Trophoblast cell (in vitro differentiated cells and primary cell): ENCODE measurements around the gene WDR75.

ENCODE experiments used
- DNase-seq, 2 donors: peaks; one replicate each; pipeline ENCODE4 v3.0.0-alpha.2; 2016
- H2AFZ ChIP-seq: 2 replicates; pipeline ENCODE4 v1.6.1; 2013; ENCODE audit warnings: low read length, moderate library complexity, mild to moderate bottlenecking; ENCODE audit not compliant: insufficient read depth, poor library complexity
- H2AK5ac ChIP-seq: 2 replicates; pipeline ENCODE4 v1.6.1; 2013; ENCODE audit warnings: mild to moderate bottlenecking, low read length
- H2BK120ac ChIP-seq: 2 replicates; pipeline ENCODE4 v1.6.1; 2013; ENCODE audit warnings: low read length, mild to moderate bottlenecking, moderate library complexity; ENCODE audit not compliant: insufficient read depth, poor library complexity
- H2BK12ac ChIP-seq: 2 replicates; pipeline ENCODE4 v1.6.1; 2013; ENCODE audit warnings: mild to moderate bottlenecking, low read length, moderate library complexity
- H2BK5ac ChIP-seq: 2 replicates; pipeline ENCODE4 v1.6.1; 2013; ENCODE audit warnings: low read length, low read depth, moderate library complexity, mild to moderate bottlenecking; ENCODE audit not compliant: poor library complexity
- H3K14ac ChIP-seq: 2 replicates; pipeline ENCODE4 v1.6.1; 2013; ENCODE audit warnings: mild to moderate bottlenecking, low read length
- H3K18ac ChIP-seq: 2 replicates; pipeline ENCODE4 v1.6.1; 2013; ENCODE audit warnings: mild to moderate bottlenecking, low read length
- H3K23ac ChIP-seq: 2 replicates; pipeline ENCODE4 v1.6.1; 2013; ENCODE audit warnings: low read length
- H3K27ac ChIP-seq: 2 replicates; pipeline ENCODE4 v1.5.1; 2013; ENCODE audit warnings: low read depth, mild to moderate bottlenecking, inconsistent platforms, low read length, moderate library complexity
- H3K27me3 ChIP-seq: 2 replicates; pipeline ENCODE4 v1.6.1; 2013; ENCODE audit warnings: inconsistent platforms, mild to moderate bottlenecking, low read length, moderate library complexity; ENCODE audit not compliant: insufficient read depth
- H3K36me3 ChIP-seq, 2 experiments: 1 replicate in 1 of 2; 2 replicates in 1 of 2; pipeline ENCODE4 v1.6.1; 2013; ENCODE audit warnings: low read length in 2 of 2, mild to moderate bottlenecking in 2 of 2, moderate library complexity in 1 of 2; ENCODE audit not compliant: insufficient read depth in 2 of 2, control insufficient read depth in 1 of 2
- H3K4ac ChIP-seq: 2 replicates; pipeline ENCODE4 v1.6.1; 2013; ENCODE audit warnings: low read depth, mild to moderate bottlenecking, low read length, moderate library complexity
- H3K4me1 ChIP-seq, 2 experiments: 1 replicate in 1 of 2; 2 replicates in 1 of 2; pipeline ENCODE4 v1.6.1; 2013; ENCODE audit warnings: low read length in 2 of 2, mild to moderate bottlenecking in 2 of 2, moderate library complexity in 1 of 2; ENCODE audit not compliant: insufficient read depth in 2 of 2, control insufficient read depth in 1 of 2
- H3K4me2 ChIP-seq: 2 replicates; pipeline ENCODE4 v1.6.1; 2013; ENCODE audit warnings: inconsistent platforms, mild to moderate bottlenecking, low read length, moderate library complexity
- H3K4me3 ChIP-seq: 2 replicates; pipeline ENCODE4 v1.5.1; 2013; ENCODE audit warnings: mild to moderate bottlenecking, low read depth, low read length, inconsistent platforms
- H3K79me1 ChIP-seq: one replicate; pipeline ENCODE4 v1.6.1; 2013; ENCODE audit warnings: low read length
- H3K79me2 ChIP-seq: 2 replicates; pipeline ENCODE4 v1.6.1; 2013; ENCODE audit warnings: low read length, mild to moderate bottlenecking; ENCODE audit not compliant: control insufficient read depth, insufficient read depth, poor library complexity
- H3K9ac ChIP-seq: 2 replicates; pipeline ENCODE4 v1.6.1; 2013; ENCODE audit warnings: mild to moderate bottlenecking, low read length
- H3K9me3 ChIP-seq: 2 replicates; pipeline ENCODE4 v1.6.1; 2013; ENCODE audit warnings: low read depth, mild to moderate bottlenecking, control low read depth, inconsistent platforms, low read length; ENCODE audit not compliant: insufficient read depth
- H4K12ac ChIP-seq: 2 replicates; pipeline ENCODE4 v1.6.1; 2013; ENCODE audit warnings: low read depth, mild to moderate bottlenecking, low read length, moderate library complexity
- H4K8ac ChIP-seq: 2 replicates; pipeline ENCODE4 v1.6.1; 2013; ENCODE audit warnings: low read depth, mild to moderate bottlenecking, low read length, moderate library complexity
- H4K91ac ChIP-seq: one replicate; pipeline ENCODE4 v1.6.1; 2013; ENCODE audit warnings: low read depth, mild to moderate bottlenecking, low read length, moderate library complexity
- WGBS: extraction: QIAGEN DNeasy Blood & Tissue Kit; methylation state at CpG from one replicate; pipeline ENCODE4 v1.1.7; 2013; ENCODE audit warnings: missing lambda C conversion rate; ENCODE audit not compliant: insufficient read length, insufficient coverage; ENCODE audit errors: extremely low coverage; 5-methylcytosine and 5-hydroxymethylcytosine counted together

WDR75 gene

DNA sequence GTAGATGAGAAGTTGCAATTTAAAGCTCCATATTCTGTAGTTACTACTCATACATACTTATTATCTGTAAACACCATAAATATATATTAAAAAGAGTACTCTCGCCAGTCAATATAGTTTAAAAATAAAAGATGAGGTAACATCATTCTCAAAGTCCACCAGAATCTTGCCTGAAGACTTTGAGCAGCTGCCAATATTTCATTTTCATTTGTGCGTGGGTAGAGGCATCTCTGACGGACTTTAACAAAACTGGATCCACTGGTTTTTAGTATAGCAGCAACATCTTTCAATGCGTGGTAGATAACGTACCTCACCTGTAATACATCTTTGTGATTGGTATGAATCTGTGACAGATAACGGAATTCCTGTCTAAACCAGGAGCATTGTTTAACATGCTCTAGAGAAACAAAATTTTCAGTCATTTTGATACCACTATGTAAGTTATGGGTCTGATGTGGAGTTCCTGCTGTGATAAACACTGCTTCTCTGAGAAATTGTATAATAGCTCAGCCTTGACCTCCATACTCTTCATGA lies 45.0 kb downstream of the WDR75 start:
- Histone ChIP-seq H3K18ac (no peak overlapping the region), H4K91ac (no peak overlapping the region)
- no CpG with 5 or more reads among the region's 6 CpGs for WGBS

DNA sequence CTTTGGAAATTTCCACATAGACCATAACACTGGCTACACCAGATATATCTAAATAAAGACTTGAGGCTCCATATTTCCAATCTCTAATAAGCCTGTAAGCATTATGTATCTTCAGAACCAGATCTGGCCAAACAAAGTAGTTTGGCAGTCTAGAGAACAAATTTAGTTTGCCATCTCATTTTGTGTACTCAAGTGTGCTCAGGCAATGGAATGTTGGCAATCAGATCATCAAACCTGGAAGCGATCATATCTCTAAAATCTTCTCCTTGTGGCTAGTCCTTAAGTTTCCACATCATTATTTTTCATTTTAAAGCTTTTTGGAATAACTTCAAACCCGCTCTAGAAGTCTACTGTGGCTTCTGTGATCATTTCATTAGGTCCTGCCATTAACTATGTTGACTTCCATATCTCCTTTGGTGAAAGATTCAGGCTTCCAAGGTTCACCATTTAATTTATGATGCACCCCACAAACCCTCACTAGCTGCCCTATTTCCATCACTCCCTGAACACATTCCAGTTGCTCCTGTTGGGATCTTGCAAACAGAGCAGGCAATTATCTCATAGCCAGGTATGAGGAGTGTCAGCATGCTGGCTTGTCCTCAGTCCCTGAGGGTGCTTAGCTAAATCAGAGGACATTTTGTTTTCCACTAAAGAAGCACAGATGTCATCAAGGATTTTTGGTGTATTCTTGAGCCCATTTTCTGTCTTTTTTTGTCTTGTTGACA lies 46.2 kb downstream of the WDR75 start:
- Histone ChIP-seq H2AFZ (no peak overlapping the region), H3K4me3 (no peak overlapping the region), H4K91ac (no peak overlapping the region), H3K36me3 (no peaks in the 10 kb centered on the region), H3K4me2 (no peak overlapping the region), H2BK120ac (no peak overlapping the region), H3K9me3 (no peaks in the 10 kb centered on the region), H2BK12ac (no peak overlapping the region), H2AK5ac (no peak overlapping the region), H3K4me1 (peaks cover 11 to 16% of the 10 kb centered on the region in 2 experiments), H2BK5ac (no peak overlapping the region), H3K9ac (no peak overlapping the region), H4K12ac (no peak overlapping the region), H3K79me1 (peaks cover 5% of the 10 kb centered on the region), H3K14ac (no peak overlapping the region), H3K23ac (no peak overlapping the region), H3K27me3 (no peaks in the 10 kb centered on the region), H3K18ac (no peak overlapping the region), H4K8ac (peak overlapping the region; percentile 56), H3K79me2 (no peaks in the 10 kb centered on the region), H3K27ac (peak overlapping the region; percentile 43), H3K4ac (no peak overlapping the region)
- DNase-seq = peak; percentile 54 to 85
- WGBS = no CpG with 5 or more reads among the region's 2 CpGs

More for the DNA sequence above, 45.0 kb downstream of the WDR75 start:
- Histone ChIP-seq H3K4ac (no peak overlapping the region), H4K12ac (no peak overlapping the region), H3K4me1 (peaks cover 11 to 16% of the 10 kb centered on the region in 2 experiments), H2BK120ac (no peak overlapping the region), H3K27me3 (no peaks in the 10 kb centered on the region), H3K79me1 (peaks cover 9% of the 10 kb centered on the region), H4K8ac (no peak overlapping the region), H3K4me3 (no peak overlapping the region), H3K36me3 (no peaks in the 10 kb centered on the region), H3K79me2 (no peaks in the 10 kb centered on the region), H2AFZ (no peak overlapping the region), H3K9ac (no peak overlapping the region), H2AK5ac (no peak overlapping the region), H2BK5ac (no peak overlapping the region), H2BK12ac (no peak overlapping the region), H3K14ac (no peak overlapping the region), H3K9me3 (no peaks in the 10 kb centered on the region), H3K4me2 (no peak overlapping the region), H3K27ac (no peak overlapping the region), H3K23ac (no peak overlapping the region)
- DNase-seq = peak; percentile 56 to 95

DNA sequence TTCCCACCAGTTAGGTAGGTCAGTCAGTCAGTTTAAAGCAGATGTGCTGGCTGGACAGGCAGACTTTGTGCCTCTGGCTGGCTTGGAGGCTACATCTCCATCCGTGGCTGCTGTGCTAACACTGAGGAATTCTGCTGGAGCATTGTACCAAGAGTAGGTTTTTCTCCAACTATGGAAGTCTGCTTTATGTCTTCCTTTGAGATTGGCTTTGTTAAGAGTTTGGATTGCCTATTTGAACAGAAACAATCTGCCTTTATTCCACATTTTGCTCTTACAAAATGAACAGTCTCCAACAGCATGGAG lies 46.7 kb downstream of the WDR75 start:
- Histone ChIP-seq H2AK5ac (no peak overlapping the region), H3K4me1 (peaks cover 11 to 16% of the 10 kb centered on the region in 2 experiments), H2BK120ac (no peak overlapping the region), H3K23ac (no peak overlapping the region), H4K12ac (no peak overlapping the region), H3K9me3 (no peaks in the 10 kb centered on the region), H3K4me3 (no peak overlapping the region), H3K36me3 (no peaks in the 10 kb centered on the region), H3K18ac (no peak overlapping the region), H2BK5ac (no peak overlapping the region), H3K27me3 (no peaks in the 10 kb centered on the region), H3K4me2 (no peak overlapping the region), H4K91ac (no peak overlapping the region), H3K27ac (peak overlapping the region; percentile 43), H3K4ac (no peak overlapping the region), H3K9ac (no peak overlapping the region), H2AFZ (no peak overlapping the region), H3K14ac (no peak overlapping the region), H2BK12ac (no peak overlapping the region), H3K79me2 (no peaks in the 10 kb centered on the region), H4K8ac (peak overlapping the region; percentile 56), H3K79me1 (peaks cover 5% of the 10 kb centered on the region)
- no peak for DNase-seq
- no CpG with 5 or more reads among the region's 1 CpG for WGBS

DNA sequence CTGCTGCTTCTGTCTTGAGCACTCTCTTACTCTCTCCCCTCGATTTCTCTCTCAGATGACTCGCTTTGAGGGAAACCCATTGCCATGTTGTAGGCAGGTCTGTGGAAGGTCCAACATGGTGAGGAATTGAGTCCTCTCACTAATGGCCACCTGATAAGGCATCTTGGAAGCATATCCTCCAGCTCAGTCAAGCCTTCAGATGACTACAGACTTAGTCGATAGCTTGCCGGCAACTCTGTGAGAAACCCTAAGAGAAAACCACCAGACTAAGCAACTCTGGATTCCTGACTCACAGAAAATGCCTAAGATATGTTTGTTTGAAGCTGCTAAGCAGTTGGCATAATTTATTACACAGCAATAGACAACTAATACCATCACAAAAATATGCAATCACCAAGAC lies 51.2 kb downstream of the WDR75 start:
- Histone ChIP-seq H2AFZ (no peak overlapping the region), H4K8ac (no peak overlapping the region), H2BK120ac (no peak overlapping the region), H2BK5ac (no peak overlapping the region), H4K12ac (no peak overlapping the region), H3K18ac (no peak overlapping the region), H4K91ac (no peak overlapping the region), H3K4me2 (no peak overlapping the region), H3K36me3 (no peaks in the 10 kb centered on the region), H2BK12ac (no peak overlapping the region), H3K23ac (no peak overlapping the region), H3K27me3 (no peaks in the 10 kb centered on the region), H3K9me3 (no peaks in the 10 kb centered on the region), H3K27ac (no peak overlapping the region), H3K9ac (no peak overlapping the region), H3K14ac (no peak overlapping the region), H2AK5ac (no peak overlapping the region), H3K79me1 (no peaks in the 10 kb centered on the region), H3K79me2 (no peaks in the 10 kb centered on the region), H3K4me1 (peaks cover 0 to 5% of the 10 kb centered on the region in 2 experiments), H3K4me3 (no peak overlapping the region), H3K4ac (no peak overlapping the region)
- DNase-seq = no peak
- no CpG with 5 or more reads among the region's 4 CpGs for WGBS
